ENCODE measurements around the gene SRGAP1. TPM values are rescaled to one million over a fixed set of nuclear protein-coding genes. Genes with fewer than 3 reads are reported as not detected.

SRGAP1 gene
- polyA plus RNA-seq, 1 experiment, result 24.9 TPM

DNA sequence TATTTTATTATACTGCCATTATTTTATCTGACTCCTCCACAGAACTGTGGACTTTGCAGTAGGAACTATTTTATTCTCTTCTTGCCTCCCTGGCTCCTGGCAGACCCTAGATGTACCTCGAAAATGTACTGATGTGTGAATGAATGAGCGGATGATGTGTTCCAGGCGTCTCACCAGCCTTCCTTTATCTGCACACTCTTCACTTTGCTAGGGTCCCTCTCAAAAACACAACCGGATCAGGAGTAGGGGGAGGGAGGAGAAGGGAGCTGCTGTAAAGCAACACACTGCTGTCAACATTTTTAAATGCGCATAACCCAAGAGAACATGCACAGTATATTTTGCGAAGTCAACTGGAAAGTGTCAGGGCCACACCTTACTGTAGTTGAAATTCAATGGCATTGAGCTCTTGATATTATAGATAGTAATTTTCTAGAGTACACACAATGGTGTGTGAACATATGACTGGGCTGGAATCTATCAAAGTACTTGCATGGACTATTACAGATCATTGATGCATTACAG, 36.3 kb downstream of the SRGAP1 start:
- DNase-seq (ENCODE audit: low read depth, low spot score), result no peak
- POLR2A ChIA-PET, result no interaction called here
- CTCF ChIA-PET, result interaction anchor here (0.6 kb wide), 1 partner anchor 376 kb away, joined by 6 read pairs; no protein-coding TSS in a partner anchor

DNA sequence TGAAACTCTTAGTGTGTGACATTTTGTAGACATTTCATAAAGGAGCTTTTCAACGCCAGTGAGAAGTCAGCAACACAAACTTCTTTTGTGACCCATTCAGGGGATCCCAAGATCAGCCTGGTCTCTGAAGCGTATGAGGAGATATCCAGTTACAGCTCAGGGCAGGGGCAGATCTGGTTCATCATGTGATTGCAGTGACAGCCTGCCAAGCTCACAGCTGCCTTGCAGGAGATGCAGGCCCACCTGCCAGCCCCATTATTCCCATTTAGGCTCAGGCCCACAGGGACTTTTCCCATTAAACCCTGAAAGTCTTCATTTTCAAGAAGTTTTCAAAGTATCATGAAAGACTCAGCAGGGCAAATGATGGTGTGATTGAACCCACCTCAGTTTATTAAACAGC, 38.3 kb downstream of the SRGAP1 start:
- CTCF ChIA-PET, result interaction anchor here (0.5 kb wide), 1 partner anchor 375 kb away, joined by 7 read pairs; no protein-coding TSS in a partner anchor
- TF ChIP-seq, protein P1, sequence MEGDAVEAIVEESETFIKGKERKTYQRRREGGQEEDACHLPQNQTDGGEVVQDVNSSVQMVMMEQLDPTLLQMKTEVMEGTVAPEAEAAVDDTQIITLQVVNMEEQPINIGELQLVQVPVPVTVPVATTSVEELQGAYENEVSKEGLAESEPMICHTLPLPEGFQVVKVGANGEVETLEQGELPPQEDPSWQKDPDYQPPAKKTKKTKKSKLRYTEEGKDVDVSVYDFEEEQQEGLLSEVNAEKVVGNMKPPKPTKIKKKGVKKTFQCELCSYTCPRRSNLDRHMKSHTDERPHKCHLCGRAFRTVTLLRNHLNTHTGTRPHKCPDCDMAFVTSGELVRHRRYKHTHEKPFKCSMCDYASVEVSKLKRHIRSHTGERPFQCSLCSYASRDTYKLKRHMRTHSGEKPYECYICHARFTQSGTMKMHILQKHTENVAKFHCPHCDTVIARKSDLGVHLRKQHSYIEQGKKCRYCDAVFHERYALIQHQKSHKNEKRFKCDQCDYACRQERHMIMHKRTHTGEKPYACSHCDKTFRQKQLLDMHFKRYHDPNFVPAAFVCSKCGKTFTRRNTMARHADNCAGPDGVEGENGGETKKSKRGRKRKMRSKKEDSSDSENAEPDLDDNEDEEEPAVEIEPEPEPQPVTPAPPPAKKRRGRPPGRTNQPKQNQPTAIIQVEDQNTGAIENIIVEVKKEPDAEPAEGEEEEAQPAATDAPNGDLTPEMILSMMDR (IDR thresholded peaks at IDR 0.05; ENCODE audit: low read depth, low read length), result no peak
- Histone ChIP-seq H3K4me3 (ENCODE audit: low read depth, low read length) (no peak overlapping the region), H3K9me3 (ENCODE audit: control insufficient read depth, insufficient read depth, low read length) (no peaks in the 10 kb centered on the region; the same call in 1 of the 2 replicates), H3K27ac (ENCODE audit: low read depth, low read length) (peak overlapping the region; percentile 25), H3K27me3 (ENCODE audit: control insufficient read depth, insufficient read depth, low read length) (no peaks in the 10 kb centered on the region)
- DNase-seq (ENCODE audit: low read depth, low spot score), result peak; percentile 15
- POLR2A ChIA-PET, result no interaction called here

More for the DNA sequence above, 36.3 kb downstream of the SRGAP1 start:
- H3K4me3 ChIP-seq (ENCODE audit: low read depth, low read length), result no peak overlapping the region
- H3K27me3 ChIP-seq (ENCODE audit: control insufficient read depth, insufficient read depth, low read length), result no peaks in the 10 kb centered on the region
- no peak overlapping the region for H3K27ac ChIP-seq (ENCODE audit: low read depth, low read length)
- TF ChIP-seq, protein P1 (IDR thresholded peaks at IDR 0.05; ENCODE audit: low read depth, low read length), result no peak
- H3K9me3 ChIP-seq (ENCODE audit: control insufficient read depth, insufficient read depth, low read length), result no peaks in the 10 kb centered on the region; the same call in 1 of the 2 replicates

DNA sequence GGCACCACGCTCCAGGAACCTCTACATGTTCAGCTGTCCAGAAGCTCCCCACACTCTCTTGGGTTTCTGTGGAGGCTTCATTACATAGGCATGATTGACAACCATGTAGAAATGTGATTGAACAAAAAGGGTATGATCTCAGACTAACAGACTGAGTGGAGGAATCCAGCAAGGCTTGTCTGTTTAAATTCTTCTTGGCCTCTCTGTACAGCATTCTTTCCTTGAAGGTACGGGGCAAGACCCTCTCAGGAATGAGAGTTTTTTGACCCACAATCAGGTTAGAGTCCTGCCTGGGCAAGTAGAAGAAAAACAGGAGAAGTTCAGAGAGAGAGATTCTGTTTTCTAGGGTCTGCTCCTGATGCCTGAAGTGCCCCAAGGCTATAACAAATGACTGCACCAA, 40.9 kb downstream of the SRGAP1 start:
- DNase-seq (ENCODE audit: low read depth, low spot score), result no peak
- POLR2A ChIA-PET, result no interaction called here
- CTCF ChIA-PET, result no interaction called here
- no peak overlapping the region for H3K27ac ChIP-seq (ENCODE audit: low read depth, low read length)
- no peaks in the 10 kb centered on the region for H3K27me3 ChIP-seq (ENCODE audit: control insufficient read depth, insufficient read depth, low read length)
- TF ChIP-seq, protein P1 (IDR thresholded peaks at IDR 0.05; ENCODE audit: low read depth, low read length), result no peak
- H3K4me3 ChIP-seq (ENCODE audit: low read depth, low read length), result no peak overlapping the region
- no peaks in the 10 kb centered on the region; the same call in 1 of the 2 replicates for H3K9me3 ChIP-seq (ENCODE audit: control insufficient read depth, insufficient read depth, low read length)

DNA sequence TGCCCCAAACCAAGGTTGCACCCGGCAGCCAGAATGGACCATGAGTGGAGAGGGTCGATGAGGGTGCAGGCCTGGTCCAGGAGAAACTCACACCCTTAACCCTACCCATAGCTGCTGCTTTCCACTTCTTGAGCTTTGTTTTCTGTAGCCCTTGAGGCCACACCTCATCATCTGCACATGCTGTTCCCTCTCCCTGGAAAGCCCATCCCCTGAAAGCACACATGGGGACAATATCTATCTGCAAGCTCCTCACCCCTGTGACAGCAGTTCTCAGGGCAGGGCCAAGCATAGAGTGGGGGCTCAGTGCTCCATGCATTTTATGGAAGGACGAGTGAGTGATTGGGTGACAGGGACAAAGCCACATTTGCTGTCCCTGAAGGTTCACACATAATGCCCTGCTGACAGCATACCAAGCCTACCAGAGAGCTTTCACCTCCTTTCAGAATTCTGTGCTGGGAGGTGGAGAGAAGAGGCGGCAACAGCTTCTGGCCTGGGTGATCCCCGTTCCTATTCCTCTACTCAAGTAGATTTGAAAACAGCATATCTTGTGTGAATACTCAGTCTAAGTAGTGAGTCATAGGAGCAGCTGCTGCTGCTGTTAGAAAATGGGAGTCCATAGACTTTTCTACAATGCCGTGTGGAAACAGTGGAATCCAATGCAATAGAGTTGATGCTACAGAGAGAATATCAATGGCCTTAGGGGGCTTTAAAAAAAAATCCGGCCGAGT, 44.6 kb downstream of the SRGAP1 start:
- TF ChIP-seq, protein P1 (IDR thresholded peaks at IDR 0.05; ENCODE audit: low read depth, low read length), result no peak
- no peaks in the 10 kb centered on the region; the same call in 1 of the 2 replicates for H3K9me3 ChIP-seq (ENCODE audit: control insufficient read depth, insufficient read depth, low read length)
- POLR2A ChIA-PET, result interaction anchor here (0.6 to 1.2 kb wide), 5 partner anchors 13 to 368 kb away, joined by 3 read pairs; no protein-coding TSS in a partner anchor
- DNase-seq (ENCODE audit: low read depth, low spot score), result peak; percentile 51
- H3K27ac ChIP-seq (ENCODE audit: low read depth, low read length), result peak overlapping the region; percentile 57
- H3K4me3 ChIP-seq (ENCODE audit: low read depth, low read length), result no peak overlapping the region
- CTCF ChIA-PET, result no interaction called here
- no peaks in the 10 kb centered on the region for H3K27me3 ChIP-seq (ENCODE audit: control insufficient read depth, insufficient read depth, low read length)

Measured in AG04450 (cell line).